K562 (cell line): ENCODE data around the gene MRNIP. TPM values are rescaled to one million over a fixed set of nuclear protein-coding genes. Genes with fewer than 3 reads are reported as not detected.

Experiments
- ATAC-seq: fragments of 200-7000 bp; cut with Tn5 transposase; 3 replicates; pipeline ENCODE4 v1.9.1; 2020; ENCODE audit warnings: moderate library complexity
- BruUV-seq: library from RNA; stranded (reverse); fragments of 400-500 nt; replicated peaks from 2 replicates; lab custom pipeline; 2021; lab: Mats Ljungman, UMichigan
- CTCF ChIA-PET: fragments of 300-600 bp; formaldehyde crosslinking; extraction: SDS; loops from one replicate; lab custom pipeline; 2021; ENCODE audit warnings: low intra/inter-chr PET ratio; lab: Yijun Ruan, JAX
- POLR2A ChIA-PET: fragments of 300-600, 350-650 bp; sonication (Branson Sonifier 250); formaldehyde crosslinking; extraction: SDS; loops from one replicate; lab custom pipeline; 2021; ENCODE audit warnings: antibody characterized with exemption, inconsistent platforms; lab: Yijun Ruan, JAX
- DNase-seq, 4 experiments: peaks; one replicate each; pipeline versions ENCODE4 v3.0.0 to v3.0.0-alpha.2; 2011 to 2018; ENCODE audit warnings: low spot score in 3 of 4, mixed read lengths in 3 of 4; ENCODE audit errors: extremely low read depth in 1 of 4
- FAIRE-seq: peaks from 2 replicates; lab custom pipeline; 2011; peaks lifted over from hg19 to GRCh38; lab: Jason Lieb, UNC
- H2AFZ ChIP-seq: 2 replicates; pipeline ENCODE4 v1.6.0; 2011; ENCODE audit warnings: low read depth, low read length, control low read depth, inconsistent platforms
- H3K27ac ChIP-seq: fragments of 200-600 bp; 3 replicates; pipeline ENCODE4 v1.8.0; 2011; ENCODE audit warnings: low read depth, mild to moderate bottlenecking, control low read depth, inconsistent platforms, low read length, moderate library complexity, mixed read lengths; ENCODE audit errors: extremely low read depth
- H3K27me3 ChIP-seq, 2 experiments: fragments of 300-600 bp in 1 of 2; 2 replicates in 1 of 2; 3 replicates in 1 of 2; pipeline versions ENCODE4 v1.6.0 to v1.8.0; 2011; ENCODE audit warnings: inconsistent platforms in 2 of 2, low read length in 2 of 2, mild to moderate bottlenecking in 1 of 2, mixed read lengths in 1 of 2, moderate library complexity in 1 of 2; ENCODE audit not compliant: control insufficient read depth in 2 of 2, insufficient read depth in 2 of 2
- H3K36me3 ChIP-seq: fragments of 300-600 bp; 3 replicates; pipeline ENCODE4 v1.8.0; 2011; ENCODE audit warnings: mild to moderate bottlenecking, low read length, inconsistent platforms; ENCODE audit not compliant: control insufficient read depth, insufficient read depth
- H3K4me1 ChIP-seq, 2 experiments: fragments of 200-600 bp in 1 of 2; replicated peaks in 1 of 2; 2 replicates in 1 of 2; 3 replicates in 1 of 2; pipeline versions ENCODE4 v1.5.1 to v1.8.0; 2011; ENCODE audit warnings: inconsistent platforms in 2 of 2, low read length in 2 of 2, mild to moderate bottlenecking in 1 of 2, mixed read lengths in 1 of 2, moderate library complexity in 1 of 2; ENCODE audit not compliant: control insufficient read depth in 2 of 2, insufficient read depth in 2 of 2
- H3K4me2 ChIP-seq: 2 replicates; pipeline ENCODE4 v1.6.1; 2011; ENCODE audit warnings: low read length, control low read depth, inconsistent platforms, mixed read lengths; ENCODE audit not compliant: insufficient read depth
- H3K4me3 ChIP-seq: fragments of 200-600 bp; sonication (generic), shearing (Covaris generic); 2 replicates; pipeline ENCODE4 v1.5.1; 2016; ENCODE audit warnings: control low read depth, inconsistent platforms
- H3K79me2 ChIP-seq: fragments of 200-600 bp; 3 replicates; pipeline ENCODE4 v1.8.0; 2011; ENCODE audit warnings: low read length, inconsistent platforms; ENCODE audit not compliant: control insufficient read depth, insufficient read depth
- H3K9ac ChIP-seq, 2 experiments: 2 replicates each; pipeline versions ENCODE4 v1.6.0 to v1.6.1; 2011; ENCODE audit warnings: low read depth in 2 of 2, low read length in 2 of 2, control low read depth in 1 of 2, inconsistent platforms in 1 of 2, mild to moderate bottlenecking in 1 of 2, mixed read lengths in 1 of 2; ENCODE audit not compliant: insufficient read depth in 1 of 2
- H3K9me1 ChIP-seq: one replicate; pipeline ENCODE4 v1.6.0; 2011; ENCODE audit warnings: inconsistent platforms, mild to moderate bottlenecking, low read length, moderate library complexity; ENCODE audit not compliant: control insufficient read depth, insufficient read depth
- H3K9me3 ChIP-seq: replicated peaks from 2 replicates; pipeline ENCODE4 v1.5.1; 2011; ENCODE audit warnings: low read depth, low read length, inconsistent platforms; ENCODE audit not compliant: control insufficient read depth, insufficient read depth
- H4K20me1 ChIP-seq: replicated peaks from 2 replicates; pipeline ENCODE4 v1.6.1; 2011; ENCODE audit warnings: low read length, inconsistent platforms, mixed read lengths; ENCODE audit not compliant: control insufficient read depth, insufficient read depth
- FIP1L1 ChIP-seq: fragments of 200-400 bp; formaldehyde crosslinking; IDR thresholded peaks from 2 replicates; pipeline ENCODE4 v1.6.1; 2018; ENCODE audit warnings: mild to moderate bottlenecking, low read depth, low read length; ENCODE audit not compliant: poor library complexity, severe bottlenecking
- POLR2G ChIP-seq: fragments of 200-400 bp; formaldehyde crosslinking; IDR thresholded peaks from 2 replicates; pipeline ENCODE4 v1.6.1; 2017; ENCODE audit warnings: low read depth, mild to moderate bottlenecking, antibody characterized with exemption, low read length, moderate library complexity
- RBM22 ChIP-seq: fragments of 200-400 bp; formaldehyde crosslinking; IDR thresholded peaks from 2 replicates; pipeline ENCODE4 v1.6.1; 2018; ENCODE audit warnings: low read length, low read depth; ENCODE audit not compliant: poor library complexity, severe bottlenecking
- ZC3H4 ChIP-seq: sonication (generic); formaldehyde crosslinking; IDR thresholded peaks from 2 replicates; pipeline ENCODE4 v1.9.0; 2021; ENCODE audit warnings: missing genetic modification reagents, borderline replicate concordance
- WGBS: fragments of 100-300 bp; shearing (Covaris generic); methylation state at CpG from one replicate; pipeline ENCODE4 v1.1.6; 2016; ENCODE audit warnings: low coverage, mixed read lengths; ENCODE audit not compliant: insufficient coverage; ENCODE audit errors: missing lambda C conversion rate; 5-methylcytosine and 5-hydroxymethylcytosine counted together
- in situ Hi-C: fragments of 300-500 bp; cut with MboI; formaldehyde crosslinking; loops from 4 replicates; pipeline ENCODE4 v1.15.0; 2018; ENCODE audit warnings: inconsistent platforms, mixed read lengths
- intact Hi-C: fragments of 100-400 bp; cut with micrococcal nuclease; formaldehyde crosslinking; loops from 2 replicates; pipeline ENCODE4 v1.14.2; 2022
- polyA plus RNA-seq, 8 experiments: library from polyadenylated mRNA; depleted of rRNA in 4 of 8; stranded (reverse) in 5 of 8; unstranded in 3 of 8; fragments of >200 nt; fragmentation: Nextera tagmentation in 2 of 8; fragmentation: Illumina TruSeq in 1 of 8; extraction: Ambion mirVana in 2 of 8; extraction: Trizol in 1 of 8; gene quantifications; 2 replicates each; pipeline versions ENCODE4 v1.2.1 to v1.2.3, GENCODE V29; 2011 to 2014; ENCODE audit warnings: inconsistent platforms in 1 of 8, missing spikeins in 1 of 8
- total RNA-seq, 7 experiments: library from RNA; depleted of rRNA in 6 of 7; stranded (reverse); fragments of >200 nt in 6 of 7; fragmentation: Illumina TruSeq in 2 of 7; extraction: Trizol in 2 of 7; gene quantifications; 2 replicates each; pipeline versions ENCODE4 v1.2.1 to v1.2.3, GENCODE V29; 2011 to 2021; ENCODE audit warnings: low replicate concordance in 1 of 7
- TF ChIP-seq, protein P1 (sequence below): sonication (generic); formaldehyde crosslinking; IDR thresholded peaks from 2 replicates; pipeline ENCODE4 v1.8.1; 2023; ENCODE audit warnings: mild to moderate bottlenecking, missing genetic modification reagents

MRNIP gene
- total and polyA plus RNA-seq, 9 of the 15 experiments (the other 6 are each of a cell fraction or from before 2014, with no cell fraction given): 3.6 to 39.0 (median 16.8) TPM

DNA sequence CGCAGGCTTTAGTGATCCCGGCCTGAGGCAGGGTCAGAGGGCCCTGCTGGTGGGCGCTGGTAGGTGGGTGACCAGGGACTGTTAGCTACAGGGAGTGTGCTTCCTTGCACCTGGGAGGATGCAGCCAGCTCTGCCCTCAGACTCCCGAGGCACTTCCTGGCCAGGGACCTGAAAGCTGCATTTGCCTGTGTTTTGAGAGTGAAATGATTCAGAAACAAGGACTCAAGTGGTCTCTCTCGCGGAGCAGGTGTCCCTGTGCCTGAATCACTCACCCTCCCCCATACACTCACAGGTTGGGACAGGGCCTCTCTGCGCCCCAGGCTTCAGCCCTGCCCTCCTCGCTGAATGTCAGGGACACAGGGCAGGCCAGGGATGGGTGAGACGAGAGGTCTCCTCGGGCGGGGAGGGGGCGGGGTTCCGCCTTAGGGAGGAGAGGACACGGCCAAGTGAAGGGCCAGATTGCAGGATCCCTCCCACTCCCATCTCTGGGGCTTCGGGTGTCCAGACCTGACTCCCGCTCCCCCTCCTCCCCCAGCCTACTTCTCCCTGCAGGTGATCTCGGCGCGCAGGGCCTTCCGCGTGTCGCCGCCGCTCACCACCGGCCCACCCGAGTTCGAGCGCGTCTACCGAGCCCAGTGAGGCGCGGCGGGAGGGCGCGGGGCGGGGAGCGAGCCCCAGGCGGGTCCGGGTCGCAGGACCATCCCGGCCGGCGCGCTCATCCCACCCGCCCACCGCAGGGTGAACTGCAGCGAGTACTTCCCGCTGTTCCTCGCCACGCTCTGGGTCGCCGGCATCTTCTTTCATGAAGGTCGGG, 63.4 kb downstream of the MRNIP start:
- no TSS peak for BruUV-seq
- FAIRE-seq (no peak), DNase-seq (no peak), ATAC-seq (no peak)
- peaks cover 36% of the 10 kb centered on the region; the same call in 2 of the 3 replicates for H3K36me3 ChIP-seq
- H3K9ac ChIP-seq: 0 out of 4 replicates have a peak overlapping the region, but pooled peaks of 1 of the 2 experiments have one; percentile 45
- ChIA-PET CTCF (no interaction called here), POLR2A (interaction anchor here (0.6 to 1.2 kb wide), 3 partner anchors 8 to 25 kb away, joined by 3 to 5 read pairs (median 3); partner anchors contain the start of gene SQSTM1)
- H3K9me1 ChIP-seq: no peaks in the 10 kb centered on the region
- H3K27me3 ChIP-seq: no peaks in the 10 kb centered on the region
- H4K20me1 ChIP-seq: no peaks in the 10 kb centered on the region
- H3K79me2 ChIP-seq: no peaks in the 10 kb centered on the region
- no peaks in the 10 kb centered on the region for H3K9me3 ChIP-seq
- H2AFZ ChIP-seq: no peak overlapping the region
- in situ Hi-C loops (no loop called here), intact Hi-C loops (no loop called here)
- TF ChIP-seq ZC3H4 (CRISPR knock-in tag) (no peak), FIP1L1 (peak; percentile 19), RBM22 (peak; percentile 51), POLR2G (peak; percentile 72)
- TF ChIP-seq, protein P1, sequence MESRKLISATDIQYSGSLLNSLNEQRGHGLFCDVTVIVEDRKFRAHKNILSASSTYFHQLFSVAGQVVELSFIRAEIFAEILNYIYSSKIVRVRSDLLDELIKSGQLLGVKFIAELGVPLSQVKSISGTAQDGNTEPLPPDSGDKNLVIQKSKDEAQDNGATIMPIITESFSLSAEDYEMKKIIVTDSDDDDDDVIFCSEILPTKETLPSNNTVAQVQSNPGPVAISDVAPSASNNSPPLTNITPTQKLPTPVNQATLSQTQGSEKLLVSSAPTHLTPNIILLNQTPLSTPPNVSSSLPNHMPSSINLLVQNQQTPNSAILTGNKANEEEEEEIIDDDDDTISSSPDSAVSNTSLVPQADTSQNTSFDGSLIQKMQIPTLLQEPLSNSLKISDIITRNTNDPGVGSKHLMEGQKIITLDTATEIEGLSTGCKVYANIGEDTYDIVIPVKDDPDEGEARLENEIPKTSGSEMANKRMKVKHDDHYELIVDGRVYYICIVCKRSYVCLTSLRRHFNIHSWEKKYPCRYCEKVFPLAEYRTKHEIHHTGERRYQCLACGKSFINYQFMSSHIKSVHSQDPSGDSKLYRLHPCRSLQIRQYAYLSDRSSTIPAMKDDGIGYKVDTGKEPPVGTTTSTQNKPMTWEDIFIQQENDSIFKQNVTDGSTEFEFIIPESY: 0 out of 2 replicates have a peak, but pooled peaks have one; percentile 12
- peaks cover 0 to 47% of the 10 kb centered on the region in 2 experiments; a peak in 2 of 5 replicates for H3K4me1 ChIP-seq
- no peak overlapping the region for H3K4me2 ChIP-seq
- WGBS: 93% methylated on average over 6 of the region's 53 CpGs
- H3K4me3 ChIP-seq: no peak overlapping the region
- no peak overlapping the region for H3K27ac ChIP-seq
